Astrocyte (in vitro differentiated cells and primary cell): ENCODE measurements around the gene FRMD8.

Source experiments
- EZH2 ChIP-seq: IDR thresholded peaks from 2 replicates; pipeline ENCODE4 v1.6.1; 2012; ENCODE audit warnings: mild to moderate bottlenecking, low read length, inconsistent platforms; ENCODE audit not compliant: insufficient read depth
- TF ChIP-seq, protein P1 (sequence below): IDR thresholded peaks from 2 replicates; pipeline ENCODE4 v1.5.1; 2011; ENCODE audit warnings: low read depth, mild to moderate bottlenecking, inconsistent platforms, low read length, moderate library complexity; ENCODE audit not compliant: insufficient read depth

DNA sequence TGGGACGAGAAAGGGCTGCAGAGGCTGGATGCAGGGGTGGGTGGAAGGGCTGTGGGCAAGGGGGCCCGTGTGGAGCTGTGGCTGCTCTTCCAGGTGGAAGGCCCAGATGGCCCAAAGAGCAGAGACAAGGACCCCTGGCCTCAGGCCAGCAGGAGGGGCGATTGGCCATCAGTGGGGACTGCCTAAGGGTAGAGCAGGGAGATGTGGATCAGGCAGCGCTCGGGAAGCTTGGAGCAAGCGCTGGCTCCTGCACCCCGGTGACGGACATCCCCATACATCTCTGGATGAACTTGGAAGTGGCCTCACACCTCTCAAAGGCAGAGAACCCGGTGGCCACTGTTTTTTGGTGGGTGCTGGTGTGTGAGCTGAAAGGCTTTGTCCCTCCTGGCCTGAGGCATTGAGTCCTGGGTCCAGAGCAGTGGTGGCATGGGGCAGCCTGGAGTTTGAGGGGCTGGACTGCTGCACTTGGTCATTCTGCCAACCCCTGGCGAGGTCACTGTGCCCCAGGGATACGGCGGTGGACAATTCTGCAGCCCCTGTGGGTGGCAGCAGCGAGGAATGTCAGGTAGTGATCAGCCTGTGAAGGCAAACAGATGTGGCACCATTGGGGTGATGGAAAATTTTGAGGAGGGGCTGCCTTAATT, 5.9 kb downstream of the FRMD8 start:
- TF ChIP-seq, protein P1, sequence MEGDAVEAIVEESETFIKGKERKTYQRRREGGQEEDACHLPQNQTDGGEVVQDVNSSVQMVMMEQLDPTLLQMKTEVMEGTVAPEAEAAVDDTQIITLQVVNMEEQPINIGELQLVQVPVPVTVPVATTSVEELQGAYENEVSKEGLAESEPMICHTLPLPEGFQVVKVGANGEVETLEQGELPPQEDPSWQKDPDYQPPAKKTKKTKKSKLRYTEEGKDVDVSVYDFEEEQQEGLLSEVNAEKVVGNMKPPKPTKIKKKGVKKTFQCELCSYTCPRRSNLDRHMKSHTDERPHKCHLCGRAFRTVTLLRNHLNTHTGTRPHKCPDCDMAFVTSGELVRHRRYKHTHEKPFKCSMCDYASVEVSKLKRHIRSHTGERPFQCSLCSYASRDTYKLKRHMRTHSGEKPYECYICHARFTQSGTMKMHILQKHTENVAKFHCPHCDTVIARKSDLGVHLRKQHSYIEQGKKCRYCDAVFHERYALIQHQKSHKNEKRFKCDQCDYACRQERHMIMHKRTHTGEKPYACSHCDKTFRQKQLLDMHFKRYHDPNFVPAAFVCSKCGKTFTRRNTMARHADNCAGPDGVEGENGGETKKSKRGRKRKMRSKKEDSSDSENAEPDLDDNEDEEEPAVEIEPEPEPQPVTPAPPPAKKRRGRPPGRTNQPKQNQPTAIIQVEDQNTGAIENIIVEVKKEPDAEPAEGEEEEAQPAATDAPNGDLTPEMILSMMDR = no peak
- TF ChIP-seq EZH2 = no peak
